Spleen (tissue), 7 donors: ENCODE measurements around the gene GPRC5C.

Experiments used
- CTCF ChIP-seq, 11 experiments: fragments of 200-600 bp in 7 of 11; fragments of 450-650 bp in 4 of 11; sonication (generic) in 4 of 11; IDR thresholded peaks in 8 of 11; conservative IDR thresholded peaks in 3 of 11; 1 replicate in 7 of 11; 2 replicates in 4 of 11; pipeline versions ENCODE4 v1.4.0 to v1.8.0; 2016 to 2021; ENCODE audit warnings: antibody characterized with exemption in 11 of 11, inconsistent platforms in 4 of 11, mild to moderate bottlenecking in 1 of 11
- POLR2A ChIP-seq, 3 donors: fragments of 450-650 bp; IDR thresholded peaks; one replicate each; pipeline ENCODE4 v1.5.1; 2017; ENCODE audit warnings: antibody characterized with exemption in 3 of 3, mild to moderate bottlenecking in 1 of 3
- POLR2AphosphoS5 ChIP-seq, 3 donors: sonication (generic); formaldehyde crosslinking; IDR thresholded peaks; one replicate each; pipeline ENCODE4 v1.5.1; 2017; ENCODE audit warnings: antibody characterized with exemption in 3 of 3
- donor health status: DM: no; HTN: no; CAD: no; lungs with moderate emphysema.
- donor health status: DM: no; HTN: no; CAD: no.
- donor health status: DM: no; HTN: no; CAD: no.

GRCh38 chr17:74386386-74386785 is 45.5 kb upstream of the GPRC5C start:
- no peak for TF ChIP-seq CTCF (IDR thresholded peaks at IDR 0.05 in 8 of 11, conservative IDR thresholded peaks at IDR 0.05 in 3 of 11)
- no peak for TF ChIP-seq POLR2A (IDR thresholded peaks at IDR 0.05)
- TF ChIP-seq POLR2AphosphoS5 (IDR thresholded peaks at IDR 0.05) = no peak
